SK-N-SH (cell line): Measurements from ENCODE around the gene NR2C2. TPM values are rescaled to one million over a fixed set of nuclear protein-coding genes. Genes with fewer than 3 reads are reported as not detected.

Experiments
- CTCF ChIA-PET: fragments of 300-600, 350-600 bp; formaldehyde crosslinking; extraction: SDS; loops from one replicate; lab custom pipeline; 2021; lab: Yijun Ruan, JAX
- POLR2A ChIA-PET: fragments of 350-600 bp; sonication (Branson Sonifier 250); formaldehyde crosslinking; extraction: SDS; loops from one replicate; lab custom pipeline; 2020; ENCODE audit warnings: antibody characterized with exemption, inconsistent platforms; lab: Yijun Ruan, JAX
- DNase-seq: peaks from one replicate; pipeline ENCODE4 v3.0.0; 2012
- H2AFZ ChIP-seq: fragments of 200-600 bp; sonication (generic); 2 replicates; pipeline ENCODE4 v1.8.1; 2016; ENCODE audit warnings: antibody characterized with exemption, mild to moderate bottlenecking, low read depth
- H3F3A ChIP-seq: fragments of 200-600 bp; sonication (generic); replicated peaks from 2 replicates; pipeline ENCODE3; 2016; ENCODE audit warnings: antibody characterized with exemption, mild to moderate bottlenecking; ENCODE audit not compliant: insufficient read depth
- H3K27ac ChIP-seq, 2 experiments: fragments of 200-500 bp in 1 of 2; fragments of 200-600 bp in 1 of 2; sonication (Bioruptor generic) in 1 of 2; sonication (generic), shearing (Covaris generic) in 1 of 2; 2 replicates each; pipeline versions ENCODE4 v1.5.1 to v1.6.1; 2014 to 2016; ENCODE audit warnings: low read depth in 2 of 2, inconsistent platforms in 1 of 2, low read length in 1 of 2, mild to moderate bottlenecking in 1 of 2, mixed read lengths in 1 of 2
- H3K27me3 ChIP-seq: fragments of 200-600 bp; sonication (generic), shearing (Covaris generic); 2 replicates; pipeline ENCODE4 v1.6.1; 2016; ENCODE audit warnings: mixed run types; ENCODE audit not compliant: insufficient read depth
- H3K36me3 ChIP-seq, 2 experiments: fragments of 200-500 bp in 1 of 2; fragments of 200-600 bp in 1 of 2; sonication (Bioruptor generic) in 1 of 2; sonication (generic) in 1 of 2; replicated peaks in 1 of 2; 2 replicates each; pipeline versions ENCODE3 to v1.5.1; 2014 to 2016; ENCODE audit warnings: low read length in 1 of 2, mild to moderate bottlenecking in 1 of 2; ENCODE audit not compliant: insufficient read depth in 2 of 2, control insufficient read depth in 1 of 2
- H3K4me1 ChIP-seq, 2 experiments: fragments of 200-500 bp in 1 of 2; fragments of 200-600 bp in 1 of 2; sonication (Bioruptor generic) in 1 of 2; sonication (generic), shearing (Covaris generic) in 1 of 2; 2 replicates each; pipeline versions ENCODE4 v1.5.1 to v1.6.1; 2014 to 2016; ENCODE audit warnings: low read depth in 1 of 2, low read length in 1 of 2, mixed run types in 1 of 2; ENCODE audit not compliant: insufficient read depth in 2 of 2, control insufficient read depth in 1 of 2
- H3K4me2 ChIP-seq: fragments of 200-600 bp; sonication (generic), shearing (Covaris generic); 2 replicates; pipeline ENCODE4 v1.6.1; 2017; ENCODE audit warnings: mixed run types
- H3K4me3 ChIP-seq, 2 experiments: fragments of 200-500 bp in 1 of 2; fragments of 200-600 bp in 1 of 2; sonication (Bioruptor generic) in 1 of 2; sonication (generic), shearing (Covaris generic) in 1 of 2; 2 replicates each; pipeline versions ENCODE4 v1.5.1 to v1.8.1; 2014 to 2016; ENCODE audit warnings: low read depth in 2 of 2, inconsistent platforms in 1 of 2, low read length in 1 of 2, mild to moderate bottlenecking in 1 of 2, mixed read lengths in 1 of 2, moderate library complexity in 1 of 2
- H3K79me2 ChIP-seq: fragments of 200-600 bp; sonication (generic); 2 replicates; pipeline ENCODE4 v1.8.1; 2017; ENCODE audit warnings: mild to moderate bottlenecking; ENCODE audit not compliant: insufficient read depth
- H3K9ac ChIP-seq: fragments of 200-600 bp; sonication (generic); 2 replicates; pipeline ENCODE4 v1.6.1; 2017; ENCODE audit warnings: mixed run types
- H3K9me2 ChIP-seq: fragments of 200-600 bp; sonication (generic); 2 replicates; pipeline ENCODE4 v1.6.1; 2017; ENCODE audit warnings: mixed run types
- H3K9me3 ChIP-seq: fragments of 200-600 bp; sonication (generic); 2 replicates; pipeline ENCODE4 v1.6.1; 2017; ENCODE audit warnings: mixed run types, mild to moderate bottlenecking, moderate library complexity
- H4K20me1 ChIP-seq: fragments of 200-600 bp; sonication (generic); 2 replicates; pipeline ENCODE4 v1.6.1; 2017; ENCODE audit warnings: mild to moderate bottlenecking, mixed run types; ENCODE audit not compliant: insufficient read depth
- CHD2 ChIP-seq: fragments of 150-350 bp; IDR thresholded peaks from 2 replicates; pipeline ENCODE4 v1.6.1; 2018; ENCODE audit warnings: low read length; ENCODE audit not compliant: partially characterized antibody
- CTCF ChIP-seq: fragments of 200-600 bp; sonication (generic); IDR thresholded peaks from 2 replicates; pipeline ENCODE4 v1.6.1; 2017; ENCODE audit warnings: antibody characterized with exemption, mild to moderate bottlenecking, moderate library complexity
- GABPA ChIP-seq: IDR thresholded peaks from 2 replicates; pipeline ENCODE4 v1.4.0; 2012; ENCODE audit warnings: low read depth, mild to moderate bottlenecking
- IRF3 ChIP-seq: fragments of 150-350 bp; IDR thresholded peaks from 2 replicates; pipeline ENCODE4 v1.6.1; 2016; ENCODE audit warnings: mild to moderate bottlenecking, low read depth, low read length
- JUND ChIP-seq: IDR thresholded peaks from 2 replicates; pipeline ENCODE4 v1.4.0; 2012
- MEF2A ChIP-seq: IDR thresholded peaks from 2 replicates; pipeline ENCODE4 v1.4.0; 2012; ENCODE audit warnings: low read depth, borderline replicate concordance
- PBX3 ChIP-seq: IDR thresholded peaks from 2 replicates; pipeline ENCODE4; 2012
- POLR2AphosphoS5 ChIP-seq: IDR thresholded peaks from 2 replicates; pipeline ENCODE4 v1.6.1; 2012; ENCODE audit warnings: low read depth, low read length
- RAD21 ChIP-seq: IDR thresholded peaks from 2 replicates; pipeline ENCODE4 v1.6.1; 2012; ENCODE audit warnings: mild to moderate bottlenecking, low read length
- RFX5 ChIP-seq: IDR thresholded peaks from 2 replicates; pipeline ENCODE4 v1.6.1; 2012; ENCODE audit warnings: mild to moderate bottlenecking, improper control_type of control experiment, low read length
- SMC3 ChIP-seq: IDR thresholded peaks from 2 replicates; pipeline ENCODE4 v1.6.1; 2012; ENCODE audit warnings: low read depth, low read length, improper control_type of control experiment
- TCF12 ChIP-seq: IDR thresholded peaks from 2 replicates; pipeline ENCODE4 v1.4.0; 2012
- TEAD4 ChIP-seq: IDR thresholded peaks from 2 replicates; pipeline ENCODE4 v1.4.0; 2012; ENCODE audit warnings: mild to moderate bottlenecking, borderline replicate concordance; ENCODE audit not compliant: insufficient read depth
- USF2 ChIP-seq: fragments of 150-350 bp; IDR thresholded peaks from 2 replicates; pipeline ENCODE4 v1.6.1; 2017; ENCODE audit warnings: antibody characterized with exemption, low read length, low read depth, borderline replicate concordance
- ZBTB33 ChIP-seq: IDR thresholded peaks from 2 replicates; pipeline ENCODE4 v1.4.0; 2012; ENCODE audit warnings: low read depth, borderline replicate concordance
- WGBS: methylation state at CpG from one replicate; pipeline ENCODE4 v1.1.6; 2017; ENCODE audit warnings: low lambda C conversion rate; 5-methylcytosine and 5-hydroxymethylcytosine counted together
- polyA plus RNA-seq, 3 experiments: library from polyadenylated mRNA; depleted of rRNA; stranded (reverse); fragments of >200 nt; gene quantifications; 2 replicates each; pipeline ENCODE4 v1.2.3, GENCODE V29; 2012

Gene NR2C2
- polyA plus RNA-seq, 1 of the 3 experiments (the other 2 are of a cell fraction), result 13.1 TPM

- ChIA-PET POLR2A (interaction anchor here (1.1 to 1.9 kb wide), 3 partner anchors 22 to 152 kb away, joined by 3 to 4 read pairs (median 4); no protein-coding TSS in a partner anchor), CTCF (interaction anchor here (0.7 to 11.1 kb wide), 46 partner anchors 10 to 479 kb away, joined by 3 to 202 read pairs (median 4); partner anchors contain the start of genes C3orf20, MRPS25, NR2C2 and RBSN)
- Histone ChIP-seq H3K4me2 (no peak overlapping the region), H3K4me3 (peak overlapping the region in 1 of 2 experiments; percentile 14; a peak in 1 of 4 replicates), H3K36me3 (no peaks in the 10 kb centered on the region), H3K9me3 (no peaks in the 10 kb centered on the region), H3K27ac (peak overlapping the region in 1 of 2 experiments; percentile 9; a peak in 1 of 4 replicates), H3F3A (no peaks in the 10 kb centered on the region), H4K20me1 (no peaks in the 10 kb centered on the region), H3K79me2 (no peaks in the 10 kb centered on the region), H3K9ac (no peak overlapping the region), H3K27me3 (no peaks in the 10 kb centered on the region), H2AFZ (no peak overlapping the region), H3K4me1 (peaks cover 0 to 21% of the 10 kb centered on the region in 2 experiments; a peak in 1 of 4 replicates), H3K9me2 (no peaks in the 10 kb centered on the region)
- peak; percentile 70 for DNase-seq
- 58% methylated on average over 9 of the region's 9 CpGs for WGBS
- TF ChIP-seq CTCF (peak; percentile 84), CHD2 (no peak), SMC3 (peak; percentile 67), RAD21 (peak; percentile 92)
Measured at GRCh38 chr3:14925729-14926591, 21.4 kb upstream of the NR2C2 start.

- H3F3A ChIP-seq, result no peaks in the 10 kb centered on the region
- POLR2A ChIA-PET, result interaction anchor here (1.1 to 1.9 kb wide), 3 partner anchors 22 to 151 kb away, joined by 3 to 4 read pairs (median 4); no protein-coding TSS in a partner anchor
- H3K9me2 ChIP-seq, result no peaks in the 10 kb centered on the region
- H3K4me1 ChIP-seq, result peaks cover 0 to 15% of the 10 kb centered on the region in 2 experiments; a peak in 1 of 4 replicates
- no peaks in the 10 kb centered on the region for H3K27me3 ChIP-seq
- H3K79me2 ChIP-seq, result no peaks in the 10 kb centered on the region
- 57% methylated on average over 1 of the region's 1 CpG for WGBS
- no peaks in the 10 kb centered on the region for H3K9me3 ChIP-seq
- no peak overlapping the region for H3K4me2 ChIP-seq
- no peaks in the 10 kb centered on the region for H4K20me1 ChIP-seq
- H3K27ac ChIP-seq, result no peak overlapping the region; a peak in 1 of 4 replicates
- DNase-seq, result no peak
- H3K36me3 ChIP-seq, result no peaks in the 10 kb centered on the region
- no peak overlapping the region for H2AFZ ChIP-seq
- no peak overlapping the region for H3K9ac ChIP-seq
- CTCF ChIA-PET, result interaction anchor here (0.8 to 11.1 kb wide), 43 partner anchors 10 to 479 kb away, joined by 3 to 202 read pairs (median 4); partner anchors contain the start of genes C3orf20, MRPS25, NR2C2 and RBSN
- no peak overlapping the region for H3K4me3 ChIP-seq
- TF ChIP-seq GABPA (no peak), MEF2A (no peak), PBX3 (no peak), ZBTB33 (no peak), IRF3 (no peak), USF2 (no peak), TEAD4 (no peak), SMC3 (no peak), POLR2AphosphoS5 (no peak), CTCF (no peak), RFX5 (no peak), TCF12 (no peak), JUND (no peak)
Measured at GRCh38 chr3:14926592-14926991, 20.8 kb upstream of the NR2C2 start.
